ENCODE results near the gene HSD17B12.

GRCh38 chr11:43874738-43875137, 194.2 kb downstream of the HSD17B12 start:
- no peak for TF ChIP-seq CTCF (IDR thresholded peaks at IDR 0.05; ENCODE audit: low read length)
- no peak for TF ChIP-seq EZH2 (optimal IDR thresholded peaks at IDR 0.05; ENCODE audit: low read depth, low read length)

Data from MM.1S (cell line).